Stimulated activated naive B cell treated with anti-CD40 and anti-IgM and Interleukin-4, amounts not matched to agents 10 μg/mL and 1 μg/mL and 100 μg/mL, for 72 hours (primary cell): ENCODE measurements around the gene PCP2.
A peak's percentile ranks its signal among the peaks of the same experiment; 100 is the strongest.

Source experiments
- ATAC-seq, 2 donors: fragments of 150-1000 bp; cut with Tn5 transposase; replicated peaks; 2 replicates each; pipeline ENCODE4 v1.10.0; 2021; ENCODE audit warnings: moderate library complexity in 1 of 2
- DNase-seq: peaks from one replicate; pipeline ENCODE4 v3.0.0; 2021
- H3K27ac Mint-ChIP-seq: one replicate; pipeline ENCODE4 v1.8.0; 2022; ENCODE audit warnings: mild to moderate bottlenecking, mixed read lengths
- H3K27me3 Mint-ChIP-seq, 2 donors: one replicate each; pipeline ENCODE4 v1.8.0; 2022; ENCODE audit warnings: mixed read lengths in 2 of 2
- H3K36me3 Mint-ChIP-seq, 2 donors: one replicate each; pipeline ENCODE4 v1.8.0; 2022; ENCODE audit warnings: mixed read lengths in 2 of 2, mild to moderate bottlenecking in 1 of 2
- H3K4me1 Mint-ChIP-seq, 2 donors: one replicate each; pipeline ENCODE4 v1.8.0; 2022; ENCODE audit warnings: mixed read lengths in 2 of 2, mild to moderate bottlenecking in 1 of 2
- H3K4me3 Mint-ChIP-seq, 2 donors: one replicate each; pipeline ENCODE4 v1.8.0; 2022; ENCODE audit warnings: mild to moderate bottlenecking in 2 of 2, mixed read lengths in 2 of 2, moderate library complexity in 1 of 2
- H3K9me3 Mint-ChIP-seq, 2 donors: one replicate each; pipeline ENCODE4 v1.8.0; 2022; ENCODE audit warnings: mixed read lengths in 2 of 2, mild to moderate bottlenecking in 1 of 2

Gene PCP2

GRCh38 chr19:7638802-7639465 lies 5.4 kb upstream of the PCP2 start:
- no peak overlapping the region for H3K27ac Mint-ChIP-seq
- H3K4me3 Mint-ChIP-seq = peak overlapping the region in 1 of 2 donors; percentile 7
- no peak for DNase-seq
- peaks cover 36 to 42% of the 10 kb centered on the region in 2 donors for H3K36me3 Mint-ChIP-seq
- H3K4me1 Mint-ChIP-seq = peaks cover 26 to 55% of the 10 kb centered on the region in 2 donors
- H3K9me3 Mint-ChIP-seq = peaks cover 0 to 2% of the 10 kb centered on the region in 2 donors
- ATAC-seq = no peak
- no peaks in the 10 kb centered on the region for H3K27me3 Mint-ChIP-seq

DNA sequence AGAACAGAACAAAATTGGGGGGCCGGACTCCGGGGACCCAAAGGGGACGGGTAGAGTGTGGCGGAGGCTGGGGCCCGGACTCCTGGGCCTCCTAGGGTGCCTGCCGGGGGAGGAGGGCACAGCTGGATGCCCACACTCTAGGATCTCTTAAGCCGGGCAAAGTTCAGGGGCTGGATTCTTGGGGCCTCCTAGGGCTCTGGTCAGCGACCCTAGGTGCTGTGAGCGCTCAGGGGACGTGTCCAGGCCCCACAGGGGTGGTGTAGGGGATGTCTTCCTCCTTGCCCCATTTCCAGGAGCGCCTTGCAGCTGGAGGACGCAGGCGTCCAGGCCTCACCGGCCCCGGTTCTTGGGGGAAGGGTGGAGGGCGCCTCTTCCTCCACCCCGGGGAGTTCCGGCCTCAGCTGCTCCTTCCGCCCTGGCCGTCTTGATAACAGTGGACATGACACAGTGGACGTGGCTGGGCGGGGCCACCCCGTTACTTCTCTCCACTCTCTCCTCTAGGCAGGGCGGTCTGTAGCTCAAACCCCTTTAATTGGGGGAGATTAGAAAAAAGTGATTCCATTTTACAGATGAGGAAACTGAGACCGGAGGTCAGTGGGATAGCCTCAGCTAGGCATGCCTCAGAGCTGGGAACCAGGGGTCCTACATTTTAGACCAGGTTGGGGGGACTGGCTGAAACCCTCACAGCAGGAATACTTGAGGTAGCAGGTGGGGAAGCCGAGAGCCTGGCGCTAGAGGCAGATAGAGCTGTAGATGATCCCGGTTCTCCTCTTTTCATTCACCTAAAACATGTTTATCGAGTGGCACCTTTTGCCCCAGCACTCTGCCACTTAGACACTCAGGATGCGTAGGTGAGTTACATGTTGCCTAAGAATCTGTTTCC lies 4.1 kb upstream of the PCP2 start:
- DNase-seq (no peak), ATAC-seq (peak; percentile 48 to 55)
- Mint-ChIP-seq H3K4me3 (peak overlapping the region; percentile 92 to 94), H3K27ac (peak overlapping the region; percentile 97), H3K27me3 (no peaks in the 10 kb centered on the region), H3K36me3 (peaks cover 34 to 37% of the 10 kb centered on the region in 2 donors), H3K4me1 (peaks cover 29 to 62% of the 10 kb centered on the region in 2 donors), H3K9me3 (no peaks in the 10 kb centered on the region)

DNA sequence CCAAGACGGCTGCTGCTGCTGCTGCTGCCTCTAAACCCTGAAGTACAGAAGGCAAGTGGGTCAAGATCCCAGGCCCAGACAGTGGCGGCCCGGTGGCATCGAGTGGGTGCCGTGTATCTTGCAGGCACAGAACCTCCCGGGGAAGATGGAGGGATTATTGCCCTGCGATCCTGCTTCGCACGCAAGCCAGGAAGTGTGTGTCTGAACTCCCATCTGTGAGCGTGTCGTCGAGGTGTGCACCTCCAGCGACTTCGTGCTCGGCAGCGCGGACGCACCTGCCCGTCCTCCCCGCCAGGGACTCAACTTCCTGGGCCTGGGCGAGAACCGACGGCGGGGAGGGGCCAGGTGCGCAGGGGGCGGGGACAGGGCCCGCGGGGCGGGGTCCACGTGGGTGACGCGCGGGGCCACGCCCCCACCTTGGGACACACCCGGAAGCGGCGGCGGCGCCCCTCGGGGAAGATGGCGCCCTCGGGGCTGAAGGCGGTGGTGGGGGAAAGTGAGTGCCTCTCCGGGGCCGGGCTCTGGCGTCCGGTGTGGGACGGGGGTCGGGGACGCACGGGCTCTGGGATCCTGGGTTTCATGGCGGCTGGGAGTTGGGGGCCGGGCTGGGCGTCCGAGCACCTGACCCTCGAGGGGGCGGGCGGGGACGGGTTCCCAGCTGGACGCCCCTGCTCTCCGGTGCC lies 3.3 kb upstream of the PCP2 start, which contains the start of gene STXBP2:
TSS of gene STXBP2 (plus strand) at position 420 of the 683 bp plus-strand sequence. CDS start at position 460, 40 bp downstream.
- peaks cover 34 to 36% of the 10 kb centered on the region in 2 donors for H3K36me3 Mint-ChIP-seq
- DNase-seq (peak; percentile 84), ATAC-seq (peak; percentile 95 to 98)
- H3K27ac Mint-ChIP-seq = peak within 1 kb of the TSS; percentile 97
- H3K4me1 Mint-ChIP-seq = peaks cover 29 to 67% of the 10 kb centered on the region in 2 donors
- peak within 1 kb of the TSS; percentile 92 to 94 for H3K4me3 Mint-ChIP-seq
- no peaks in the 10 kb centered on the region for H3K27me3 Mint-ChIP-seq
- no peaks in the 10 kb centered on the region for H3K9me3 Mint-ChIP-seq

DNA sequence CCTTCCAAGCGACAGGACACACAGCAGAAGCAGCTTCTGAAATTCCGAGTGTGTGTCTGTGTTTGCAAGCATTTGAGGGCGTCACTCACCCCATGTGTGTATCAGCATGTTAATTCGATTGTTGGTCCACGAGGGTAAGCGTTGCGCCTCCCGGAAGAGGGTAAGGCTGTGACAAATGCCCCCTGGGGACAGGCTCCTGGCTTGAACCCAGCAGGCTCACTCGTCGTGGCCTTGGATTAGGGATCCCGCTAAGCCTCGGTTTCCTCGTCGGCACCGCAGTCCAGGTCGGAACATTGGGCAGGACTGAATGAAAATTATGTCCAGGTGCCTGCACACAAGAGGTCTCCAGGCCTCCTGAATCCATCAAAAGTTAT lies 2.8 kb upstream of the PCP2 start:
- Mint-ChIP-seq H3K4me1 (peaks cover 33 to 72% of the 10 kb centered on the region in 2 donors), H3K4me3 (peak overlapping the region; percentile 92 to 94), H3K27me3 (no peaks in the 10 kb centered on the region), H3K27ac (peak overlapping the region; percentile 97), H3K9me3 (no peaks in the 10 kb centered on the region), H3K36me3 (peaks cover 38% of the 10 kb centered on the region in 2 donors)
- no peak for DNase-seq
- ATAC-seq = no peak

GRCh38 chr19:7635670-7636069 lies 2.2 kb upstream of the PCP2 start:
- H3K27ac Mint-ChIP-seq = peak overlapping the region; percentile 75
- H3K4me3 Mint-ChIP-seq = peak overlapping the region; percentile 36 to 94
- DNase-seq (no peak), ATAC-seq (no peak)
- H3K27me3 Mint-ChIP-seq = no peaks in the 10 kb centered on the region
- H3K9me3 Mint-ChIP-seq = no peaks in the 10 kb centered on the region
- peaks cover 35 to 79% of the 10 kb centered on the region in 2 donors for H3K4me1 Mint-ChIP-seq
- peaks cover 38% of the 10 kb centered on the region in 2 donors for H3K36me3 Mint-ChIP-seq

- Mint-ChIP-seq H3K4me3 (peak overlapping the region in 1 of 2 donors; percentile 18), H3K27ac (peak overlapping the region; percentile 10), H3K4me1 (peaks cover 43 to 81% of the 10 kb centered on the region in 2 donors), H3K27me3 (no peaks in the 10 kb centered on the region), H3K9me3 (no peaks in the 10 kb centered on the region), H3K36me3 (peaks cover 30 to 33% of the 10 kb centered on the region in 2 donors)
- no peak for DNase-seq
- no peak for ATAC-seq
These were observed 947 bp downstream of the PCP2 start for GRCh38 chr19:7632340-7633203.

DNA sequence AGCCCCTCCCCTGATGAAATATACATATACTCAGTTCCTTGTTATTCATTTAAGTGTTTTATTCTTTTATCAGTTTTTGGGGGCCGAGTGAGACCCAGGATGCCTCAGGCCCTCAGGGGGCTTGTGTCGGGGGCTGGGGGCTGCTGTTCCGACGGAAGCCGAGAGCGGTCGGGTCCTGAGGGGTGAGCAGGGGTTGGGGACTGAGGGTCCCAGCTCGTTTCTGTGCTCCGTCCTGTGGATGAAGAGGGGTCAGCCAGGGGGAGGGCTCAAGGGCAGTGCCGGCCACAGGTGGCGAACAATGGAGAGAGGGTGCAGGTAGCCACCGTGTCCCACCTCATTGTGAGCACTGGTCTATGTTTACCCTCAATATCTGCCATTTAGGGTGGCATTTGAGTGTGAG lies 1.9 kb downstream of the PCP2 start:
- no peak for ATAC-seq
- DNase-seq = no peak
- Mint-ChIP-seq H3K27ac (no peak overlapping the region), H3K9me3 (no peaks in the 10 kb centered on the region), H3K4me3 (peak overlapping the region in 1 of 2 donors; percentile 6), H3K27me3 (no peaks in the 10 kb centered on the region), H3K36me3 (peaks cover 31 to 38% of the 10 kb centered on the region in 2 donors), H3K4me1 (peaks cover 44 to 76% of the 10 kb centered on the region in 2 donors)

DNA sequence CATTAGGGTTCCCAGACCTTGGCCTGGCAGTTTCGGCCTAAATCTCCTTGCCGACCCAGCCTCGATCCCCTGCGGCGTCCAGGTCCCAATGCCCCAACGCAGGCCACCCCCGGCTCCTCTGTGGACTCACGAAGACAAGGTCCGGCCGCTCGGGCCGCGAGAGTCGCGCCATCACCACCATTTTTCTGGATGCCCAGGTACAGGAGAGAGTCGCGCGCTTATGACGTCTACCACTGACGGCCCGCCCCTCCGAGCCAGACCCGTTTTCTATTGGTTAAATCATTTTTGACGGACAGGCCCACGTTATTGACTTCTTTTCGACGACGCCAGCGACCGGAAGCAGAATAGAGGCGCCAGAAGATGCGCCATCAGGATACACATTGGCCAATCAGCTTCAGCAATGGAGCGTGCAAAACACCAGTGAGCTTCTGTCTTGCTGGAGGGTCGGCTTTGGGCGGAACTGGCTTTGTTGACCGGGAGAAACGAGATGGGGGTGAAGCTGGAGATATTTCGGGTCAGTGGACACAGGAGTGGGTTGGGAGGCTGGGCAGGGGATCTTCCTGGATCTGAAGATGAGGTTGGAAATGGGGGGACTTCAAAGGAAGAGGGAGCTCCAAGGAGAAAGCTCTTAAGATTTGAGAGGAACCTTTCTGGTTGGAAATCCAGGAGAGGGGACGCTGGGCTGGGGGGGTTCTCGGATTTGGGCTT lies 4.0 kb downstream of the PCP2 start, which contains the start of the genes PET100 and XAB2:
TSS of gene PET100 (plus strand) at position 447 of the 708 bp plus-strand sequence. CDS start at position 488, 41 bp downstream.
TSS of gene XAB2 (minus strand) at position 199 of the 708 bp plus-strand sequence. CDS start at position 181, 18 bp downstream.
- Mint-ChIP-seq H3K36me3 (peaks cover 36 to 45% of the 10 kb centered on the region in 2 donors), H3K4me3 (peak within 1 kb of the TSS; percentile 96 to 97), H3K27me3 (no peaks in the 10 kb centered on the region), H3K9me3 (no peaks in the 10 kb centered on the region), H3K4me1 (peaks cover 38 to 59% of the 10 kb centered on the region in 2 donors), H3K27ac (peak within 1 kb of the TSS; percentile 96)
- ATAC-seq (peak; percentile 99 to 100), DNase-seq (peak; percentile 95)

DNA sequence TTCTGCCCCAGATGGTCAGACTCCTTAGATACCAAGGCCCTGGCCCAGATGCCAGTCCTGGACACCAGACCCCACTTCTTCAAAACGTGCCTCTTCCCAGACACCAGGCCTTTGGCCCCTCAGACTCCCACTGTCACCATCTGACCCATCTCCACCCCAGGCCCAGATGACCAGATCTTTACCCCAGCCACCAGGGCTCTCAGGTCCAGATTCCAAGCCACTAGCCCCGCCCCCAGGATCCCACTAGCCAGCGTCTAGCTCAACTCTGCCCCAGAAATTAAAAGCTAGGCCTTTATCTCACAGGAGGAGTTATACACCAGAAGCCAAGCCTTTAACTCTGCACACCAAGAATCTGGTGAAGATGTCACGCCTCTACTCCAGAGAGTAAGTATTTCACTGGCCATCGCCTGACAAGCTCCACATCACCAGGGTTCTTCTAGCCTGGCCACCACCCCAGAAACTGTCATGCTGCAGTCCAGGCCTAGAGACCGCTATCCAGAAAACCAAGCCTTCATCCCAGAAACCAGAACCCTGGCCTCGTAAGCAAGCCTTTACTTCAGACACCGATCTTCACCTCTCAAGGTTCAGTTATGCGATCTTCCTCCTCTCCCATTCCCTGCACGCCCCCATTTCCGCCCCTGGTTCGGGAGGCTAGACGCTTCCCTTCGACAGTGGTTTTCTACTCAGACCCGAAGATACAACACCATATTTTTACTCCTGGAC lies 4.8 kb downstream of the PCP2 start:
- Mint-ChIP-seq H3K4me1 (peaks cover 35 to 59% of the 10 kb centered on the region in 2 donors), H3K27ac (peak overlapping the region; percentile 96), H3K27me3 (no peaks in the 10 kb centered on the region), H3K9me3 (no peaks in the 10 kb centered on the region), H3K4me3 (peak overlapping the region; percentile 96 to 97), H3K36me3 (peaks cover 39 to 43% of the 10 kb centered on the region in 2 donors)
- DNase-seq (no peak), ATAC-seq (no peak)

- Mint-ChIP-seq H3K36me3 (peaks cover 36 to 43% of the 10 kb centered on the region in 2 donors), H3K27ac (no peak overlapping the region), H3K27me3 (no peaks in the 10 kb centered on the region), H3K4me1 (peaks cover 32 to 57% of the 10 kb centered on the region in 2 donors), H3K9me3 (no peaks in the 10 kb centered on the region), H3K4me3 (peak overlapping the region in 1 of 2 donors; percentile 14)
- ATAC-seq (no peak), DNase-seq (no peak)
These were observed 6.4 kb downstream of the PCP2 start for GRCh38 chr19:7627166-7627565.

DNA sequence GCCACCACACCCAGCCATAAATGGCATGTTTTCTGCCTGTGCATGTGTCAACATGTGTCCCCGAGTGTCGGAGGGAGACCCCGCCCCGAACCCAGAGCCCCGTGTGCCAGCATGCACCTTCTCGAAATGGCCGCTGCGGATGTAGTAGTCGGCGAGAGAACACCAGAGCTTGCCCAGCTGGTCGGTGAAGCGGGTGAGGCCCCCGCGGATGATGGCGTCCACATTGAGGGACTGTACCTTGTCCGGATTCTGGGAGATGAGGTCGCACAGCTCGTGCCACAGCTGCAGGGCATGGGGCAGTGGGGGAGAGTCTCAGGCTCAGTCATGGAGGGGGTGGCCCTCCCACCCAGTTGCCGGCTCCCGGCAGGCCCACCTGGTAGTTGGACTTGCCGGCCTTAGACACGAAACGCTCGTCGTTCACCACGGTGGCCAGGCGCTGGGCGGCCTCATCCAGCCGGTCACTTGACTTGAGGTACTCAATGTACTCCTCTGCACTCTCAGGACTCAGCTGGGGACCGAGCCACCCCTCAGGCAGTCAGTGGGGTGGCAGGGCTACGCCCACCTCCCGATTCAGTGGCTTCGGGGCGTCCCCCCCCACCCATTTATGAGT lies 7.7 kb downstream of the PCP2 start:
- H3K4me1 Mint-ChIP-seq = peaks cover 28 to 44% of the 10 kb centered on the region in 2 donors

GRCh38 chr19:7624810-7625209 lies 8.7 kb downstream of the PCP2 start:
- Mint-ChIP-seq H3K4me3 (no peak overlapping the region), H3K27ac (peak overlapping the region; percentile 3), H3K36me3 (peaks cover 37 to 52% of the 10 kb centered on the region in 2 donors), H3K4me1 (peaks cover 21 to 34% of the 10 kb centered on the region in 2 donors), H3K9me3 (no peaks in the 10 kb centered on the region), H3K27me3 (no peaks in the 10 kb centered on the region)
- DNase-seq (no peak), ATAC-seq (no peak)

More for the DNA sequence above, 7.7 kb downstream of the PCP2 start:
- ATAC-seq (no peak), DNase-seq (no peak)
- Mint-ChIP-seq H3K27me3 (no peaks in the 10 kb centered on the region), H3K27ac (no peak overlapping the region), H3K4me3 (no peak overlapping the region), H3K9me3 (no peaks in the 10 kb centered on the region), H3K36me3 (peaks cover 32 to 48% of the 10 kb centered on the region in 2 donors)
